NCI-H2107 (cell line): ENCODE measurements around the gene ATG9A.
"Not testable (repeated sequence)": the region's sequence is repeated elsewhere in the genome, so short reads cannot be mapped to it uniquely, and the experiment has no call there.

Source experiments
- DNase-seq: peaks from one replicate; lab custom pipeline; 2025; lab: John Stamatoyannopoulos, UW

ATG9A gene, protein sequence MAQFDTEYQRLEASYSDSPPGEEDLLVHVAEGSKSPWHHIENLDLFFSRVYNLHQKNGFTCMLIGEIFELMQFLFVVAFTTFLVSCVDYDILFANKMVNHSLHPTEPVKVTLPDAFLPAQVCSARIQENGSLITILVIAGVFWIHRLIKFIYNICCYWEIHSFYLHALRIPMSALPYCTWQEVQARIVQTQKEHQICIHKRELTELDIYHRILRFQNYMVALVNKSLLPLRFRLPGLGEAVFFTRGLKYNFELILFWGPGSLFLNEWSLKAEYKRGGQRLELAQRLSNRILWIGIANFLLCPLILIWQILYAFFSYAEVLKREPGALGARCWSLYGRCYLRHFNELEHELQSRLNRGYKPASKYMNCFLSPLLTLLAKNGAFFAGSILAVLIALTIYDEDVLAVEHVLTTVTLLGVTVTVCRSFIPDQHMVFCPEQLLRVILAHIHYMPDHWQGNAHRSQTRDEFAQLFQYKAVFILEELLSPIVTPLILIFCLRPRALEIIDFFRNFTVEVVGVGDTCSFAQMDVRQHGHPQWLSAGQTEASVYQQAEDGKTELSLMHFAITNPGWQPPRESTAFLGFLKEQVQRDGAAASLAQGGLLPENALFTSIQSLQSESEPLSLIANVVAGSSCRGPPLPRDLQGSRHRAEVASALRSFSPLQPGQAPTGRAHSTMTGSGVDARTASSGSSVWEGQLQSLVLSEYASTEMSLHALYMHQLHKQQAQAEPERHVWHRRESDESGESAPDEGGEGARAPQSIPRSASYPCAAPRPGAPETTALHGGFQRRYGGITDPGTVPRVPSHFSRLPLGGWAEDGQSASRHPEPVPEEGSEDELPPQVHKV

DNA sequence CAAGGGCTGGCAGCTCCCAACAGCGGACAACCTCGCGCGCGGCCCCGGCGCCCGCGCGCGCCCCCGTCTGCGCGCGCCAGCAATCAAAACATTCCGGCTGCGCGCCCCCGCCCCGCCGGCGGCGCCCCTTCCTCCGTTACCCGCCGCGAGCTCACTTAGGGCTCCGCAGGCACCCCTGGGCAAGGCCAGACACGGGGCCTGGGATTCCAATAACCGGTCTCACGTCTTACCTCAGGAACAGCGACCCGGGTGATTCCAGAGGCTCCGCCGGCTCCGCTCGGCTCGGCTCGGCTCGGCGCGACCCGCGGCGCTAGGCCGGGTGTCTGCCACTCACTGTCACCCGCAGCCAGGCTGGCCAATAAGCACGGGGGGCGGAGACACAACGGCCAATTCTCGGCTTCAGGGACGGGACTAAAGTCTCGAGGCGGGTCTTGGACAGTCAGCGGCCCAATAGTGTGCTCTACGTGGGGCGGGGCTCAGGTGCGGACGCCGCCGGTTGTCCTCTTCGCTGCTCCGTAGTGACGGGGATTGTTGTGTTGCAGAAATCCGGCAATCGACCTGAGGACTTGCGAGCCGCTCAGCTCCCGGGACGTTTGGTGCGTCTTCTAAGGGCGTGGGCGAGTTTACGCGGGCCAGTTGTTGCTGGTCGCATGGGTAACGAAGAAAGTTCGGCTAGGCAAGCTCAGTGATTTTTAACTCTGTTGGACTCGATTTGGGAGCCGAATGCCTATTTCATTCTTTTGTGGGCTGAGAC, at the start of gene ATG9A, which contains the start of gene ANKZF1:
ATG9A (minus strand) TSS at position 332 of the 754 bp plus-strand sequence. CDS start 1,612 bp downstream, outside the sequence.
ANKZF1 (plus strand) TSS at position 502 of the 754 bp plus-strand sequence. CDS start 452 bp downstream, outside the sequence.
- DNase-seq, result peak; percentile 95

DNA sequence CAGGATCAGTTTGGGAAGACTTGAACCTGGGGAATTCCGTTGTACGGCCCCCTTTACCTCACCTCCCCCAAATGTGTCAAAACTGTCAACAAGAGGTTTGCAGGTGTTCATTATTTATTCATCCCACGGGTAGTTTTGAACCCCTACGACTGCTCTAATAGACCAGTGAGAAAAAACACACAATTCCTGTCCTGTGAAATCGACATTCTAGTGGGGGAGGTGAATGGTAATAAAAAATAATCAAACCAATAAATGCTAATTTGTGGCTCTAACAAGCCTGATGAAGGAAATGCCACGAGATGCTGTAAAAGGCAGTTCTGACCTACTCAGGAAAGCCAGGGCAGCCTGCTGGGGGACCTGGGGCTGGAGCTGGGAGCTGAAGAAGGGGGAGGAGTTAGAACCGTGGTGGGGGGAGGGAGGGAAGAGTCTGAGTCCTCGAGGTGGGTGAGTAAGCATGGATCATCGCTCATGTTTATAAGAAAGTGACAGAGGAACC, 49.3 kb upstream of the ATG9A start:
- no peak for DNase-seq

DNA sequence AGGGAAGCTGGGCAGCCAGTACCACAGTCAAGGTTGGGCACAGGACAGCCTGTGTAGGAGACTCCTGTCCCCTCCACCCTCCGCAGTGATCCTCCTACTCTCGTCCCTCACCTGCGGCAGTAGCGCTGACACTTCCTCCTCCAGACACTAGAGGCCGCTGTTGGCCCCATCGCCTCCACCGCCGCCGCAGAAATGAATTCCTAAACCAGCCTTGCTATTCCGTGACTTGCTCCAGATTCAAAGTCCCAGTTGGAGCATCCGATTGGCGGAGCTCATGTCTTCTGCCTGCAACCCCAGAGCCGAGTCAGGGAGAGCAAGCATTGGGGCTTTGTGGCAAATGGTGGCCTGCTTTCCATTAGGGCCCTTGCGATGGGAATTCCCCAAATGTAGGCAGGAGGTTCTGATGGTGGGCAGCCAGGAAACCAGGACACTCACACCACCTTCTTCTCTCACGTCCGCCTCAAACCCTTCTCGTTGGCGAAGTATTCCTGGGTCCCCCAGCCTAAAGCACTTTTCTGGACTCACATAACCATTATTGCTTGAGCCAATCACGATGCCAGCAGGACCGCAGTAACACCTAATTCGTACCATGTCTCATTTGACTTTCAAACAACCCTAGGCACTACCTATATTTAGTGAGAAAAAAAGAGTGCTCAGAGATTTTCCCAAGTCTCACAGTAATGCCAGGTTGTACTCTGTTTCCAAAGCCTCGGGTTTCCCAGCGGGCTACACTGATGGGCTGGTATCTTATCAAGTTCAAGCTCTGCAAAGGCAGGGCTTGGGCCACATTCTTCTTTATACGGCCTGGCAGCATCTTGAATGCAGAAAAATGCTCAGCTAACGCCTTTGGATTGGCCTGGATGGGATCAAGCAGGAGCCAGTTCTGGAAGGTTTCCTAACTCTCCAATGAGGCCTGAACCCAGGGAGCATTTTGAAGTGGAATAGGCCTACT, 48.5 kb upstream of the ATG9A start:
- peak; percentile 45 for DNase-seq

DNA sequence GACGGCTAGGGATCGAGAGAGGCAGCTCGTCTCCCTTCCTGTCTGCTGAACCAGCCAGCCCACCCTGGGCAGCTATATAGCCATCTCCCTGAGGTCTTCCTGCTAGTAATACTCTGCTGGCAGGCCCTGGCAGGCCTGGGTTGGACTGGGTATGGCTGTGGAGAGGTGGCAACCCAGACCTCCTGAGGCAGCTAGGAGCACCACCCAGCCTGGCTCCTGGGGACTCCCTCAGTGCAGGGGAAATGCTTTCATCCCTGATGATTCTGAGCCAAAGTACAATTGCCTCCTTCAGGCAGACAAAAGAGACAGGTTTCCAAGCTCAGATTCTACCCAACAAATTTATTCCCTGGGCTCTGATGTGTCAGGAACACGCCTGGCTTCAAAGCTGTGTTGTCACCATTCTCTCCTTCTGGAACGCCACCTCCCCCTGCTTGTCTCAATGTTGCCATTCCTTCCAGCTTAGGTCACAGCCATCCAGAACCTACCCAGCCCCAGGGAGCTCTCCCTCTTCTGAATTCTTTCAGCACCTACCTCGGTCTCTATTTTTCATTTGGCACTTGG, 45.0 kb upstream of the ATG9A start:
- DNase-seq, result no peak

DNA sequence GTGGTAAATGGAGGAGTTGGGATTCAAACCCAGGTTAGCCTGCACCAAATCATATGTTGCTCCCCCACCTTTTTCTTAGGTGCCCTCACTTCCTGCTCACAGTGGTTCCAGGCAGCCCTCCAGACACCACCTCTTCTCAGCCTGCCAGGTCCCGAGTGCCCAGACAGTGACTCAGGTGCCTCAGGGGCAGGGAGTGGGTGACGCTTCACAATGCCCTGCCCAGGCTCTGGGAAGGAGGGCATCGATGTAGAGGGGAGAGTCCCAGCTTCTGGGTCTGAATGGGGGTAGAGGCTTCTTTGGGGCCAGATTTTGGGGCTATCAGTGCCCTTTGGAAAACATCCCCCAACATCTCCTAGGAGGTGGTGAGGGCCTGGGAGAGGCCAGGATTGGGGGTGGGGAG, 44.5 kb upstream of the ATG9A start:
- DNase-seq, result no peak

DNA sequence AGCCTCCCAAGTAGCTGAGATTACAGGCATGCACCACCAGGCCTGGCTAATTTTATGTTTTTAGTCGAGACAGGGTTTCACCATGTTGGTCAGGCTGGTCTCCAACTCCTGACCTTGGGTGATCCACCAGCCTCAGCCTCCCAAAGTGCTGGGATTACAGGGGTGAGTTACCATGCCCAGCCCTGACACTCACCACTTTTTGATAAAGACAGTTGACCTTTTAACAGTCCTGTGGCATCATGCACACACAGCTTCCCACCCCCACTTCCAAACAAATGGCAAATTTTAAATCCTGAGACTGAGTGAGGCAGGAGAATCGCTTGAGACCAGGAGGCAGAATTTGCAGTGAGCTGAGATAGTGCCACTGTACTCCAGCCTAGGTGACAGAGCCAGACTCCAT, 43.6 kb upstream of the ATG9A start:
- DNase-seq, result no peak

DNA sequence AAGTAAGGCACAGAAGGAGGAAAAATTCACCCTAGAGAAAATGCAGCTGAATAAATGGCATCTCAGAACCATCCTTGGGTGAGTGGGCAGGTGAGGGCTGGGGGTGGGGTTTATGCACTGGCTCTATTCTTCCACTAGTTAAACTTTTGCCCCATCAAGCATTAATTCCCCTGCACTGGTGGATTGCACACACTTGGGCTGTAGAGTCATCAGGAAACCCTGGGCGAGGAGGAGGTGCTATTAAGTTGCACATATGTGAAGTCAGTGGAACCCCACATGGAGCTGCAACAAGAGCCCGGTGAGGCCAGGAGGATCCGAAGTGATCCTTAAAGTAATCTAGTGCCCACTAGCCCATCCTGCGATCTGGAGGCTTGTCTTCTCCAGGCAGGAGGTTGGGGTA, 42.9 kb upstream of the ATG9A start:
- no peak for DNase-seq

DNA sequence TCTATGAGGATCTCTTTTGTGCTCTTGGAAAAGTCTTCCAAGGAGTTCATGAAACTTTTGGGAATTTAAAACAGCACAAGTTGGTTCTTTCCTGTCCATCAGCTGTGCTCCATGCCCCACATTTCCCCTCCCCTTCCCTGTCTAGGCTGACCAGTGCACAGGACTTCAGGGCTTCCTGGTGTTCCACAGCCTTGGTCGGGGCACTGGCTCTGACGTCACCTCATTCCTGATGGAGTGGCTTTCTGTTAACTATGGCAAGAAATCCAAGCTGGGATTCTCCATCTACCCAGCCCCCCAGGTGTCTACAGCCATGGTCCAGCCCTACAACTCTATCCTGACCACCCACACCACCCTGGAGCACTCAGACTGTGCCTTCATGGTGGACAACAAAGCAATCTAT, 41.6 kb upstream of the ATG9A start:
- no peak for DNase-seq

DNA sequence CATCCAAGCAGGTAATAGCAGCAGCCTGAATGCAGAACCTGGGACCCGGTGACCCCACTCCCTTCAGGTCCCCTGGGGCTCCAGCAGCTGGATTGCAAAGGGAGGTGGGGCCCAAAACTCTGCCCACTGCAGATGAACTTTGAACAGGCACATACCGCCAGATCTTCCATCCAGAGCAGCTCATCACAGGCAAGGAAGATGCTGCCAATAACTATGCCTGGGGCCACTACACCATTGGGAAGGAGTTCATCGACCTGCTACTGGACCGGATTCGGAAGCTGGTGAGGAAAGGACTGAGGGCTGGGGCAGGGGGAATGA, 40.6 kb upstream of the ATG9A start:
- DNase-seq, result no peak

DNA sequence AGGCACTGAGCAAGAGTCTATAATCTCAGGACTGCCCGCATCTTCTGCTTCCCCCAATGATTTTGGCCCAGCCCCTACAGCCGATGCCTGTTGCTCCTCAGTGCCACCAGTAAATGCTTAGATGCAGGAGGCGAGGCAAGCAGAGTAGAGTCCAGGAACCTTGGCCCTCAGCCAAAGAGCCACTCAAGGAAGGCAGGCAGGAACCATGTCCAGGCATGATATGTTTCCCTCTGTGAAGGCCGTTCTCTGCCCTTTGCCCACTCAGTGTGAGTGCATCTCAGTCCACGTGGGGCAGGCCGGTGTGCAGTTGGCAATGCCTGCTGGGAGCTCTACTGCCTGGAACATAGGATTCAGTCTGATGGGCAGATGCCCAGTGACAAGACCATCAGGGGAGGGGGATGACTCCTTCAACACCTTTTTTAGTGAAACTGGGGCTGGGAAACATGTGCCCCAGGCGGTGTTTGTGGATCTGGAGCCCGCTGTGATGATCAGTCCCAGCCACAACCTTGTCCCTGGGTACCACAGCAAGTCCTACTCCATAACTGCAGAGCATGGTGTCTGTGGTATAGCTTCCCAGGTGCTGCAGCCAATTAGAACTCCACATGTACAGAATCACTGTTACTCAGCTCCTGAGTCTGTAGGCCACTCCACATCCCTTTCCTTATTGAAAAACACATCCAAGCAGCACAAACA, 40.1 kb upstream of the ATG9A start:
- DNase-seq, result no peak

DNA sequence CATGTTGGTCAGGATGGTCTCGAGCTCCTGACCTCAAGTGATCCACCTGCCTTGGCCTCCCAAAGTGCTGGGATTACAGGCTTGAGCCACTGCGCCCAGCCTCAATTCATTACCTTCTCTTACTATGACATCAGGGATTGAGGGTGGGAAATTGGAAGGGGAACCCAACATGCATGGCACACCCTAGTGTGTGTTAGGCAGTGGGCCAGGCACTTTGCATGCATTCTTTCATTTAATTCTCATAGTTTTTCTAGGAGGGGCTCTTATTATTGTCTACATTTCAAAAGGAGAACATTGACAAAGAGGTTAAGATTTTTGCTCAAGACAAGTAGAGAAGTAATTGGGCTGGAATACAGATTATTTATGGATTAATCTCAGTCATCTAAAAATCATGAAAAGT, 38.9 kb upstream of the ATG9A start:
- no peak for DNase-seq

DNA sequence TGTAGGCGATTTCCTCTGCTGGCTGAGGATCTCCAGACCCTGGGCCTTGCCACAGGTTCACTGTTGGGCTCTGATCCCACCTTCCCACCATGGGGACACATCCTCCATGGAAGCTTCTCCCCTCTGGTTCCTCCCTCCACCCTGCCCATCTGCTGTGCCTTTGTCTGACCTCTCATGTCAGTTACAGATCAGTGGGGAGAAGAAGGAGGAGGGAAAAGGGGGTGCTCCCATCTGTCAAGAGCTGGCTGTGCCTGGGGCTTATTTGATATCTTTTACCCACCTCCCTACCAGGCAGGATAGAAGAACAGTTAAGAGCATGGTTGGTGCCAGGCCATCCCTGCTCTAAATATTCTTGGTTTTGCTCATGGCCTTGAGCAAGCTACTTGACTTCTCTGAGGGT, 37.5 kb upstream of the ATG9A start:
- DNase-seq, result no peak

DNA sequence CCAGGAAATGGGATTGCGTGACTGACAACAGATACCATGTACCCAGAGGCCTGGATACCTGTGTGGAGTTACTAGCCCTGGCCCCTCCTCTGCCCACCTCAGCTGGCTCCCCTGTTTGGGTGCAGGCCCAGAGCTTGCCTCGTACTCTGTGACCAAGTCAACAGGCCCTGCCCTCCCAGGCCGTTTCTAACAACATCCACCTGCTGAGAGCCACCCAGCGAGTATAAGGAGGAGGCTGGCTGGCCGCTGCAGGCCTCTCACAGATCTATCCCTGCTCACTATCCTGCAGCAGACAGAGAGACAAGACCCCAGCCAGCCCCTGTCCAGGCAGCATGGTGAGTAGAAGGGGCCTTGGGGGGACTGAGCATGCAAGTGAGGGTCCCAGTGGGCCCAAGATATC, 36.8 kb upstream of the ATG9A start:
- no peak for DNase-seq

DNA sequence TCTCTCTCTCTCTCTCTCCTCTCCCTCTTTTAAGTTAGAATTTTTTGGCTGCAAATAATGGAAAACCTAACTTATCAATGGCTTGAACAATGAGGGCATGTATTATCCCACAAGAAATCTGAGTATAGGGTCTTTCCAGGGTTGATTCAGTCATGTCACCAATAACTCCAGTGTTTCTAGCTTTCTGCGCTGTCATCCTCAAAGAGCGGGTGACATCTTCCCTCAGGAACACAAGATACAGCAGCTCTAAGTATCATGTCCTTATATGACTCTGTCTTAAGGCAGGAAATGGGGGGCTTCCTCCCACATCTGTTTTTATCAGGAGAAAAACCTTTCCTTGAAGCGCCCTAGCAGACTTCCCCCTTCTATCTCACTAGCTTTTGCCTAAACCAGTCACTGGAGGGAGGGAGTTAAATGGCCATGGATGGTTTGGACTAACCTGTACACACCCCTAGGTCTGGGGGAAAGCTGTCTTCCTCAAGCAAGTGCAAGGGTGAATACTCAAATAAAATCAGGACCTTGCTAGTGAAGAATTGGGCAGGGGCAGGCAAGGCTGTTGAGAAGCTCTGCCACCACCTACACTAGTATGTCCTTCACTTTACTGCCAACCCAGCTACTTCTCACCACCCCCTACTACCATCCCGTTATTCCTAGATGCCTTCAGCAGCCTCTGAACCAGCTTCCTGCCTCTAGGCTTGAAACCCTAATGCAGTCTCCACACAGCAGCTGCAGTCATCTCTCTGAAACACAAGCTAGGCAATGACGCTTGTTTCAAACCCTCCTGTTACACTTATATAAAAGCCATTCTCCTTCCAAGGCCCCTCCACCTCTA, 31.8 kb upstream of the ATG9A start:
- no peak for DNase-seq

DNA sequence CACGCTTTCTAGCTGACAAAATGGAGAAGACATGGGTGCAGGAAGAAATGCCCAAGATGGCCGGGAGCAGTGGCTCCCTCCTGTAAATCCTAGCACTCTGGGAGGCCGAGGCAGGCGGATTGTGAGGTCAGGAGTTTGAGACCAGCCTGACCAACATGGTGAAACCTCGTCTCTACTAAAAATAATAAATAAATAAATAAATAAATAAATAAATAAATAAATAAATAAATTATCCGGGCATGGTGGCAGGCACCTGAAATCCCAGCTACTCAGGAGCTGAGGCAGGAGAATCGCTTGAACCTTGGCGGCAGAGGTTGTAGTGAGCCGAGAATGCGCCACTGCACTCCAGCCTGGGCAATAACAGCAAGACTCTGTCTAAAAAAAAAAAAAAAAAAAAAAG, 29.5 kb upstream of the ATG9A start:
- DNase-seq, result not testable (repeated sequence)

DNA sequence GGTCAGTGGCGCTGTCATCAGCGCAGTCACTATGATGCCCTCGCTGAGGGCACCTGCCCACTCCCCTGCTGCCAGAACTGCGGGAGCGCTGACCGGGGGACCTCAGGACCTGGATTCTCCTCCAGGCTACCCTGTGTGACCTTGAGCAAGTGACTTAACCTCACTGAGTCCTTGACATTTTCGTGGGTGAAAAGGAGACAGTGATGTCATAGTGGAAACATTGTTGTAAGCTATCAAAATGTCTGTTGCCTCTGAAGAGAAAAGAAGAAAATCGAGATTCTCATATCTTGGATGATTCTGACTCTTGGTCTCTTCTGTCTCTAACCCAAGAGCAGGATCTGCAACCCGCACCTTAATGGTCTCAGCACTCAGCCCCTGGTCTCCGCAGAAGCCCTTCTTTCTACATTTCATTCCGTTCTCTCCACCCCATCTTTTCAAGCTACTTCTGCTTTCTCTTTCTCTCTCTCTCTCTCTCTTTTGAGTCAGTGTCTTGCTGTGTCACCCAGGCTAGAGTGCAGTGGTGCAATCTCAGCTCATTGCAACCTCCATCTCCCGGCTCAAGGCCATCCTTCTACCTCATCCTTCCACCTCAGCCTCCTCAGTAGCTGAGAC, 25.3 kb upstream of the ATG9A start:
- no peak for DNase-seq

DNA sequence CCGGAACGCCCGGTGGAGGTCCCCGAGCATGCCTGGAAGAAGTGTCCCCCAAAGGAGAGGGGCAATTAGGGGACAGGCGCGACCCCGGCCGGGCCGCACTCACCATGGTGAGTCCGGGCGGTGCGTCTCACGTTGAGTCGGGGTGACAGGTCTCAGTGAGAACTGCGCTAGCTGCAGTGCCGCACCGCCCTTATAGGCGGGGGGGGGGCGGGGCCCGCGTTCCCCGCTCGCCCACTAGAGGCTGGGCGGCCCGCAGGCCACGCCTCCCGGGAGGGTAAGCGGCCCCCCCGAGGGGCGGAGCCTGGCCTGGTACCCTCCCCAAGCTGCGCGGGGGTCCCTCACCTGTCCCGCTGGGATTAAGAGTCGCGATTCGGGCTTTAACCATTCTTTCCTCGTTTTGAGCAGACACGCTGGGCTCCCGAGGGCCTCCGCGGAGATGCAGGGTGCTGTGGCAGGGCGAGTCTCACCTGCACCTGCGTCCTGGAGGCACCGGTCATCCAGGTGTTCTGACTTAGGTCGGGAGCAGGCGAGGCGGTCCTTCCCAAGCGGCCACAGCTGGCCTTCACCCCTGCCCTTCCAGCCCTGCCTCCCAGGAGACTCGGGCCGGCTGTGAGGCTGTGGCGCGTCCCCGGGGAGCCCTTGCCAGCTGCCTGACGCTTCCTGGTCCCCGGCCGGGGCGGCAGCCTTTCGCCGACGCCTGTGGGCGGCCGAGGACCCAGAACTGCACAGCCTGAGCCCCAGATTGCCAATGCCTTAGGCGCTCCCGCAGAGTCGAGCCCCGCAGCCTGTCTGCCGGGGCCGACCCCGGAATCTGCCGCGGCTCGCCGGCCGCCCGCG, 24.5 kb upstream of the ATG9A start, which contains the start of gene TUBA4A:
TUBA4A (minus strand) TSS at position 166 of the 837 bp plus-strand sequence; CDS start at position 106, 60 bp downstream.
- DNase-seq, result peak; percentile 38
